Stimulated activated CD8-positive, alpha-beta memory T cell treated with anti-CD3 and anti-CD28 coated beads, Interleukin-4, amount 100 ng/mL, for 48 hours (primary cell): ENCODE results near the gene ATP6V0D1.

Experiments
- DNase-seq: peaks from one replicate; pipeline ENCODE4 v3.0.0-alpha.2; 2020

The ATP6V0D1 gene

GRCh38 chr16:67443265-67443664 lies 37.7 kb downstream of the ATP6V0D1 start:
- no peak for DNase-seq

DNA sequence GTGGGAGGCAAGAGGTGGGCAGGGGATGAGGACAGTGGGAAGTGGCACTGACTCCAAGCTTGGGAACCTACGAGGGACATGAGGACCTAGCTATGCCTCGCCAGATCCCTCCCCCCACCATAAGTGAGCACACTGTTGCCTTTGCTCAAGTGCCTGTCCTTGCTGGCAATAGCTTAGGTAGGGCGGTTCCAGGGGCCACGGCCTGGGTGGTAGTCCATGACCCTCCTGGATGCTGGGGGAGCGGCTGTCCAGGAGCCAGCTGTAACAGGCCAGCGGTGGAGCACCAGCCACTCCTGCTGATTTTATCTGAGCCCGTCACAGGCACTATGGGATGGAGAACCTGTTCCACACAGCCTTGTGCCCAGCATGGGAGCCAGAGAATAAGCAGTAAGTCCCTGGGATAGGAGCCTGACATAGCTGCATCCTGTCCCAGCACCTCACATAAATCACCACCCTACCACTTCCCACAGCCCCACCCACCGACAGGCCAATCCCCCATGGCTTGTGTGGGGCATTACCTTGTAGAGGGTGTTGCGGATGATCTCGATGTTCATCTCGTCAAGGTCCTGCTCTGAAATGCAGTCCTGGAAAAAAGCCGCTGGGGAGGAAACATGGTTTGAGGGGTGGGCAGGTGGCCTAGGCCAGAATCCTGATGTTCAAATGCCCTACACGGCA lies 38.2 kb downstream of the ATP6V0D1 start:
- DNase-seq = no peak

GRCh38 chr16:67441907-67442306 lies 39.0 kb downstream of the ATP6V0D1 start:
- no peak for DNase-seq

DNA sequence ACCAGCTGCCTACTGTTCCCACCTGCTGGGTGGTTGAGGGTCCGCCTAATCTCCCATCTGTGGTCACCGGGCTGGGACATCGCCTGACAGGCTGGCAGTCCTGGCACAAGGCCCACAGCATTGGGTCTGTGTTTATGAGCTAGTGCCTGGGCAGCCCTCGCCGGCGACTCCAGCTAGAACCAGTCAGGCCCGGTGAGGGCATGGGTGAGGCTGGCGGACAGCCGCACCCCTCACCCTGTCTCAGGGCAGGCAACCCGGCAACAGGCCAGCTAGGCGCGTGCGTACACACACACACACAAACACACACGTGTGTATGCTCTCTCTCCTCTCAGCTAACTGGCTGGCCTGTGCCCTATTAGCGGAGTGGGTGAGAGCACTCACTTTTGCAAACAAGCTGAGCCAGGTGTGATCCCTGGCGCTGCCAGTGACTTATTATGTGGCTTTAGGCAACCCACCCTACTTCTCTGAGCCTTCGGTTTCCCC lies 39.6 kb downstream of the ATP6V0D1 start:
- no peak for DNase-seq

GRCh38 chr16:67438824-67439393 lies 42.0 kb downstream of the ATP6V0D1 start:
- no peak for DNase-seq

DNA sequence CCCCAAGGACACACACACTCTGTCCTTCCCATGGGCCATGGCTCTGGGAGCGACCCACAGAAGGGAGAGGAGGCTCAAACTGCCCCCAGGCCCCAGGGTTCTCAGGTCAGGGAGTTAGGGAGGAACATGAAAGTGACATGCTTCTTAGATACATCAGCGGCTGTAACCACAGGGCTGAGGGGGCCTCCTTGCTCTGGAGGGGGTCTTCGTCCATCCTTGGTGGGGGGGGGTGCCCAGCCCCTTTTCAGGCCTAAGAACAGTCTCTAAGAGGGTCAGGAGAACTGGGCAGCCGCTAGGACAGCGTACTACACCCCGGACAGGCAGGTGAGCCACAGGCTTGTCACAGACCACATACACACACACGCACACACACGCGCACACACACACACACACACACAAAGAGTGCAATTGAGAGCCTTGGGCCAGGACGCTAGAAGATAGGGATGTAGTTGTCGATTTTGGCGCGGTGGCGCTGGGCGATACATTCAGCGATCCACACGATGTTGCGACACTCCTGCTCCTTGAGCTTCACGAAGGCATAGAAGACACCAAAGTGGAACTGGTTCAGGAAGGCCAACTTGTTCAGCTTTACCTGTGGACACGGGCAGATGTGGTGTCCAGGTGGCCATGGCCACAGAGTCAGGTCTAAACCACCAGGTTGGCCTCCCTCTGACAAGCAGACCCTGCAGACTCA lies 42.7 kb downstream of the ATP6V0D1 start:
- no peak for DNase-seq

GRCh38 chr16:67437513-67437912 lies 43.4 kb downstream of the ATP6V0D1 start:
- DNase-seq = no peak

GRCh38 chr16:67436640-67437193 lies 44.2 kb downstream of the ATP6V0D1 start:
- DNase-seq = no peak

- DNase-seq = no peak
Observed at GRCh38 chr16:67435758-67436164, 45.2 kb downstream of the ATP6V0D1 start.

DNA sequence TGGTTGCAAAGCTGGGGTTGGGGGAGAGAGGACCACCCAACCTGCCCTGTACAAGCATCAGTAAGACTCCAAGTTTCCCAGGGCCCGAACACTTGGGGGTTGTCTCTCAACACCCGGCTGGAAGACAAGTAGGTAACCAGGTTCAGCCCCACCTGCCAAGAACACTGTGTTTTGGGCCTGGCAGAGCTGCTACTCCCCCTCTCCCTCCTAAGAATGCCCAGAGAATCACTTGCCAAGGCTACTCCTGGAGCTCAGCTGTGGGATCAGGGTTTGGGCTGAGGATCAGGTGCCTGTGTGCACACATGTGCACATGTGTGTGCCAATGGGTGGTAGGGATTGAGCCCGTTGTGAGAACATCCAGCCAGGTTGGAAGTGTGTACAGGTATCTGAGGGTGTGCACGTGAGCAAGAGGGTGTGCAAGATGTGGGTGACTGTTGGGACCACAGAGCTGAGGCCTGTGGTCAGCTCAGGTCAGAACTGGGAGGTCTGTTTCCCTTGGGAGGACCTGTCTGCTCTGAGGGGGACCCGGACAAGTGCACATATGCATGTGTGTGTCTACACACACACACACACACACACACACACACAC lies 47.7 kb downstream of the ATP6V0D1 start:
- DNase-seq = no peak

DNA sequence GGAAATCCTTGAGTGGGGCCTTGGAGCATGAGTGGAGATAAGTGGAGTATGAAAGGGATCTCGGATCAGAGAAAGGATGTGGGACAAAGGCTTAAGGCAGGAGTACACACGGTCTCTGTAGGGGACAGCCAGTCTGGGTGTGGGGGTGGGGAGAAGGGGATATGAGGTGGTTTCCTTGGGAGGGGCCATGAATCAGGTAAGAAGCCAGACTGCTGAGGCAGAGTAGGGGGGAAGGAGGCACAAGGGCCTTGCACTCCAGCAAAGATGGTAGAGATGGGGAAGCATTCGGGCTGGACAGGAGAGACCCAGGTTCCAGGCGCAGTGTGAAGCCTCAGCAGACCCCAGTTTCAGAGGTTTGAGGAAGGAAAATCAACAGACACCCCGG lies 48.5 kb downstream of the ATP6V0D1 start:
- DNase-seq = no peak

GRCh38 chr16:67431775-67432505 lies 49.0 kb downstream of the ATP6V0D1 start:
- no peak for DNase-seq

- peak; percentile 40 for DNase-seq
Observed at GRCh38 chr16:67430977-67431774, 49.8 kb downstream of the ATP6V0D1 start, which contains the start of gene HSD11B2. Gene HSD11B2 (plus strand): TSS chr16:67431121. CDS start chr16:67431249, 128 bp downstream.

GRCh38 chr16:67430504-67430976 lies 50.4 kb downstream of the ATP6V0D1 start:
- DNase-seq = peak; percentile 48

DNA sequence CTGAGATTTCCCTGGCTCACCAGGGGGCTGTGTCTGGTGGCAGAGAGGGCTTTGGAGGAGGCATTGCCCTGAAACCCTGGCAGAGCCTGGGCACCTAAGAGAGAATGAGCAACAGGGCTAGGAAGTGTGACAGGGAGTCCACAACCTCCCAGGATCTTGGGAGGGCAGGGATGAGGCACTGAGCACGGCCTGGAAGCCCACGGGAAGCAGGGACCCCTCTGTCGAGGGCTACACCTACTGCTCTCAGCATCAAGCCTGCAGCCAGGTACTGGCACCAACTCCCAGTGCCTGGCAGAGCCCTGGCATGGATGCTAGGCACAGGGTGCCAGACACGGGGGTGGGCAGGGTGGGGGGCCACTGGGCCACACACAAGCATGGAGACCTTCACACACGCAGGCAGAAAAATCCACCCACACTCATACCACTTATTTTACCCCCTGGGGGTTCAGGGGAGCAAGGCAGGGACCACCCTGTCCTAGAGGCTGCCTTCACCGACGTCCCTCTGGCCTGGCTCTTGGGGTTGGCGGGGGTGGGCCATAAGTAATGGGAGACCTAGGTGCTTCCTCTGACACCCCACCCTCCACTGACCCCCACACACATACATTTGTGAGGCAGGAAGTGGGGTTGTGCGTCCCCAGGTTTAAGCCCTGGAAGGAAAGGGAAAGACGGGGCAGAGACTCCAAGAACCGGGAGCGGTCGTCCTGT lies 51.0 kb downstream of the ATP6V0D1 start:
- no peak for DNase-seq

DNA sequence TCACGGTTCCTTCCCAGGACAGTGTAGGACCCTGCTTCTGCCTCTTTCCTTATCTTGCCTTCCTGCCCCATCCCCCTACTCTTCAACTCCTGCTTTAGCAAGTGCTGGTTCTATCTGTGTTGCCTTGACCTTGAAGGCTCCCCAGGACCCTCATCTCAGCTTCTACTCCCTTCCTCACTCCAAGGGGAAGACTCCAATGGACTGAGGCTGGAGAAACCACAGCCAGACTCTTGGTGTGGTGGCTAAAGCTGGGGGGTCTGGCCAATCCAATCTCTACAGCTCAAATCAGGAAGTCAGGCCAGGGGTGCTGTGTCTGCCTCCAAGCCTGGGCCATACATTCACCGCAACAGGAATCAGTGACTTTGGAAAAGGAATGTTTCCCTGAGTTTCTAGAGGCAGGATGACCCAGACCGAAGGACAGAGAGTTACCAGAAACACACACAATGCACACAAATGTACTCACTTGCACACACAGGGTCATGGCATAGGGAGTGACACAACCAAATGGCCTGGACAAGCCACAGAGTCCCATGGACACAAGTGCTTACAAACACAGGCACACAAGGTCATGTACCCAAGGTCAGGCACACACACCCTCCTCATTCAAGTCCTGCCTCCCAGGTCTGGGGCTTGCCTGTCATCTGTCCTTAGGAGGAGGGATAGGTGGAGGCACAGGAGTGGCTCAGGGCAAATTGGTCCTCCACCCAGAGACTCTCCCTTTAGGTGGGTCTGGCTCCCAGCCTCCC lies 51.7 kb downstream of the ATP6V0D1 start:
- DNase-seq = no peak

DNA sequence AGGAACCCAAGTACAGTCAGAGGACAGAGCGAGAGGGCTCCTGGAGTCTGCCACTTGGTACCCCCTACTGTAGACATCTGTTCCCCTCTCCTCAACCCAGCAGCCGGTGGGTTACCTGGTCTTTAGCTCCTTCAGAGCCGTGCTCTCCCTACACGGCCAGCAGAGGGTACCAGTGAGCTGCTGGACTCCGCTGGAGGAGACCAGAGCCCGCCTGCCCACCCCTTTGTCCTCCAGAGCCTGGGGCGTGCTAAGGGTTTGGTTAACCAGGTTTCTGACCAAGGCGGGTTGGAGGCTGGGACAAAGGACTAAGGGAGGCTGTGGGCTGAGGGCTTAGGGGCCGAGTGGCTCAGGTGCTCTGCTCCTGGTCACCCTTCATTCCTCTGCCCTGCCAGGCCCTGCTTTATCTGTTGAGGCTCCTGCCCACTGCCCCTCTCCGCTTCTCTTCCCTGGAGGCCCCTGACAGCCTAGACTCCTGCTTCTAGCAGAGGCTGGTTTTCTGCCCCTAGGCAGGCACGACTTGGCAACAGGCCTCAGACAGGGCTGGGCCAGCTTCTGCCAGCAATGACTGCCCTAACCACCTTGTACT lies 52.7 kb downstream of the ATP6V0D1 start:
- peak; percentile 79 for DNase-seq

- DNase-seq = no peak
Observed at GRCh38 chr16:67426950-67427349, 54.0 kb downstream of the ATP6V0D1 start.

- no peak for DNase-seq
Observed at GRCh38 chr16:67426022-67426421, 54.9 kb downstream of the ATP6V0D1 start.

GRCh38 chr16:67425580-67425979 lies 55.4 kb downstream of the ATP6V0D1 start:
- no peak for DNase-seq
